KOPT-K1 (cell line): ENCODE measurements around the gene TAS2R41.

ENCODE experiments used
- H3K27ac ChIP-seq: fragments of 200-600 bp; sonication (generic); 2 replicates; pipeline ENCODE4 v1.5.1; 2016; ENCODE audit warnings: antibody characterized with exemption, mild to moderate bottlenecking, low read depth, low read length; ENCODE audit not compliant: poor library complexity, severe bottlenecking
- H3K36me3 ChIP-seq: fragments of 200-600 bp; sonication (generic); 2 replicates; pipeline ENCODE4 v1.5.1; 2017; ENCODE audit warnings: antibody characterized with exemption, mild to moderate bottlenecking, low read length, moderate library complexity; ENCODE audit not compliant: insufficient read depth
- H3K9me3 ChIP-seq: fragments of 200-600 bp; sonication (generic); 2 replicates; pipeline ENCODE4 v1.5.1; 2017; ENCODE audit warnings: antibody characterized with exemption, low read length, mild to moderate bottlenecking; ENCODE audit not compliant: insufficient read depth, poor library complexity, severe bottlenecking

The TAS2R41 gene

GRCh38 chr7:143477501-143478150 lies at the start of gene TAS2R41:
Gene TAS2R41 (plus strand): TSS chr7:143477873. CDS start chr7:143477873, 0 bp downstream.
- H3K9me3 ChIP-seq, result no peaks in the 10 kb centered on the region
- H3K36me3 ChIP-seq, result no peaks in the 10 kb centered on the region
- no peak within 1 kb of the TSS for H3K27ac ChIP-seq

- H3K9me3 ChIP-seq, result no peaks in the 10 kb centered on the region
- H3K27ac ChIP-seq, result no peak overlapping the region
- H3K36me3 ChIP-seq, result no peaks in the 10 kb centered on the region
Observed at GRCh38 chr7:143429770-143430698, 47.6 kb upstream of the TAS2R41 start.

- Histone ChIP-seq H3K36me3 (no peaks in the 10 kb centered on the region), H3K9me3 (no peaks in the 10 kb centered on the region), H3K27ac (no peak overlapping the region)
Observed at GRCh38 chr7:143431109-143431508, 46.6 kb upstream of the TAS2R41 start.

- Histone ChIP-seq H3K27ac (no peak overlapping the region), H3K9me3 (no peaks in the 10 kb centered on the region), H3K36me3 (no peaks in the 10 kb centered on the region)
Observed at GRCh38 chr7:143433759-143434158, 43.9 kb upstream of the TAS2R41 start.

GRCh38 chr7:143434660-143435059 lies 43.0 kb upstream of the TAS2R41 start:
- H3K36me3 ChIP-seq, result no peaks in the 10 kb centered on the region
- no peak overlapping the region for H3K27ac ChIP-seq
- no peaks in the 10 kb centered on the region for H3K9me3 ChIP-seq

- no peaks in the 10 kb centered on the region for H3K36me3 ChIP-seq
- no peak overlapping the region for H3K27ac ChIP-seq
Observed at GRCh38 chr7:143435266-143435665, 42.4 kb upstream of the TAS2R41 start.

GRCh38 chr7:143436325-143436946 lies 41.2 kb upstream of the TAS2R41 start:
- no peaks in the 10 kb centered on the region for H3K36me3 ChIP-seq
- no peaks in the 10 kb centered on the region for H3K9me3 ChIP-seq
- no peak overlapping the region for H3K27ac ChIP-seq

More at GRCh38 chr7:143435266-143435665, 42.4 kb upstream of the TAS2R41 start:
- H3K9me3 ChIP-seq, result no peaks in the 10 kb centered on the region

- Histone ChIP-seq H3K36me3 (no peaks in the 10 kb centered on the region), H3K27ac (no peak overlapping the region), H3K9me3 (no peaks in the 10 kb centered on the region)
Observed at GRCh38 chr7:143437578-143437977, 40.1 kb upstream of the TAS2R41 start.

- Histone ChIP-seq H3K9me3 (no peaks in the 10 kb centered on the region), H3K36me3 (no peaks in the 10 kb centered on the region), H3K27ac (no peak overlapping the region)
Observed at GRCh38 chr7:143439866-143440265, 37.8 kb upstream of the TAS2R41 start.

- Histone ChIP-seq H3K9me3 (no peaks in the 10 kb centered on the region), H3K36me3 (no peaks in the 10 kb centered on the region), H3K27ac (no peak within 1 kb of the TSS)
Observed at GRCh38 chr7:143443153-143443552, 34.5 kb upstream of the TAS2R41 start, which contains the start of gene TAS2R60. Gene TAS2R60 (plus strand): TSS chr7:143443453. CDS start chr7:143443453, 0 bp downstream.

GRCh38 chr7:143444063-143444782 lies 33.5 kb upstream of the TAS2R41 start:
- no peak overlapping the region for H3K27ac ChIP-seq
- H3K36me3 ChIP-seq, result no peaks in the 10 kb centered on the region
- H3K9me3 ChIP-seq, result no peaks in the 10 kb centered on the region

- Histone ChIP-seq H3K27ac (no peak overlapping the region), H3K9me3 (no peaks in the 10 kb centered on the region), H3K36me3 (no peaks in the 10 kb centered on the region)
Observed at GRCh38 chr7:143444785-143445184, 32.9 kb upstream of the TAS2R41 start.

- Histone ChIP-seq H3K27ac (no peak overlapping the region), H3K9me3 (no peaks in the 10 kb centered on the region), H3K36me3 (no peaks in the 10 kb centered on the region)
Observed at GRCh38 chr7:143447466-143447865, 30.2 kb upstream of the TAS2R41 start.

- no peaks in the 10 kb centered on the region for H3K36me3 ChIP-seq
- H3K27ac ChIP-seq, result no peak overlapping the region
- no peaks in the 10 kb centered on the region for H3K9me3 ChIP-seq
Observed at GRCh38 chr7:143448429-143448828, 29.2 kb upstream of the TAS2R41 start.

- H3K9me3 ChIP-seq, result no peaks in the 10 kb centered on the region
- H3K36me3 ChIP-seq, result no peaks in the 10 kb centered on the region
- H3K27ac ChIP-seq, result no peak overlapping the region
Observed at GRCh38 chr7:143449793-143450192, 27.9 kb upstream of the TAS2R41 start.
